ENCODE data around the gene ELAVL4.
"Not testable (repeated sequence)": the region's sequence is repeated elsewhere in the genome, so short reads cannot be mapped to it uniquely, and the experiment has no call there.

Gene ELAVL4

GRCh38 chr1:50163680-50164079 is 55.0 kb downstream of the ELAVL4 start:
- 71% methylated on average over 3 of the region's 4 CpGs for WGBS
- Histone ChIP-seq H3K36me3 (ENCODE audit: control insufficient read depth in 1 of 2, insufficient read depth in 2 of 2, low read depth in 1 of 2, low read length in 2 of 2) (no peaks in the 10 kb centered on the region), H3K4ac (ENCODE audit: low read depth in 1 of 2, low read length in 2 of 2) (no peak overlapping the region), H4K91ac (ENCODE audit: low read length) (no peak overlapping the region), H3K9ac (ENCODE audit: low read length) (no peak overlapping the region), H3K23ac (ENCODE audit: low read length in 2 of 2) (no peak overlapping the region), H3K4me1 (ENCODE audit: control insufficient read depth, insufficient read depth, low read depth, low read length) (no peaks in the 10 kb centered on the region), H2BK15ac (ENCODE audit: low read depth, poor library complexity, severe bottlenecking) (no peak overlapping the region), H2BK5ac (ENCODE audit: low read depth, low read length, poor library complexity, severe bottlenecking) (no peak overlapping the region), H2BK12ac (ENCODE audit: low read length in 2 of 2) (no peak overlapping the region), H3K79me1 (replicated peaks; ENCODE audit: low read length, poor library complexity, severe bottlenecking) (no peaks in the 10 kb centered on the region), H3K4me2 (ENCODE audit: low read length, poor library complexity, severe bottlenecking) (no peak overlapping the region), H4K8ac (ENCODE audit: low read length) (no peak overlapping the region), H3K4me3 (ENCODE audit: insufficient read depth in 1 of 2, low read depth in 1 of 2, low read length in 2 of 2) (no peak overlapping the region), H3K14ac (ENCODE audit: low read length in 2 of 2) (no peak overlapping the region), H3K9me3 (ENCODE audit: control insufficient read depth, low read length) (no peaks in the 10 kb centered on the region), H2AK5ac (ENCODE audit: low read length, severe bottlenecking) (no peak overlapping the region), H3K27me3 (ENCODE audit: control insufficient read depth in 1 of 2, insufficient read depth in 1 of 2, low read length in 2 of 2) (peaks cover 0 to 5% of the 10 kb centered on the region in 2 experiments), H3K18ac (ENCODE audit: low read depth in 1 of 2, low read length in 2 of 2) (no peak overlapping the region), H2AFZ (ENCODE audit: low read depth, low read length) (no peak overlapping the region), H3K27ac (ENCODE audit: low read length, poor library complexity, severe bottlenecking) (no peak overlapping the region), H2BK120ac (ENCODE audit: low read depth, low read length) (no peak overlapping the region)
- no peak for DNase-seq

GRCh38 chr1:50166351-50166750 is 57.6 kb downstream of the ELAVL4 start:
- not testable (repeated sequence) for H3K4ac ChIP-seq (ENCODE audit: low read depth in 1 of 2, low read length in 2 of 2); H3K27me3 ChIP-seq (ENCODE audit: control insufficient read depth in 1 of 2, insufficient read depth in 1 of 2, low read length in 2 of 2); H2BK12ac ChIP-seq (ENCODE audit: low read length in 2 of 2); H3K27ac ChIP-seq (ENCODE audit: low read length, poor library complexity, severe bottlenecking); H3K14ac ChIP-seq (ENCODE audit: low read length in 2 of 2); H3K4me3 ChIP-seq (ENCODE audit: insufficient read depth in 1 of 2, low read depth in 1 of 2, low read length in 2 of 2); H2BK5ac ChIP-seq (ENCODE audit: low read depth, low read length, poor library complexity, severe bottlenecking); H2AFZ ChIP-seq (ENCODE audit: low read depth, low read length); H3K4me2 ChIP-seq (ENCODE audit: low read length, poor library complexity, severe bottlenecking); DNase-seq; H4K8ac ChIP-seq (ENCODE audit: low read length); H3K4me1 ChIP-seq (ENCODE audit: control insufficient read depth, insufficient read depth, low read depth, low read length); H3K23ac ChIP-seq (ENCODE audit: low read length in 2 of 2); H3K18ac ChIP-seq (ENCODE audit: low read depth in 1 of 2, low read length in 2 of 2); H3K9me3 ChIP-seq (ENCODE audit: control insufficient read depth, low read length); H3K9ac ChIP-seq (ENCODE audit: low read length); H2AK5ac ChIP-seq (ENCODE audit: low read length, severe bottlenecking); H4K91ac ChIP-seq (ENCODE audit: low read length); H3K36me3 ChIP-seq (ENCODE audit: control insufficient read depth in 1 of 2, insufficient read depth in 2 of 2, low read depth in 1 of 2, low read length in 2 of 2); H3K79me1 ChIP-seq (replicated peaks; ENCODE audit: low read length, poor library complexity, severe bottlenecking); H2BK120ac ChIP-seq (ENCODE audit: low read depth, low read length); H2BK15ac ChIP-seq (ENCODE audit: low read depth, poor library complexity, severe bottlenecking)
- WGBS = 100% methylated on average over 1 of the region's 1 CpG

GRCh38 chr1:50172299-50172698 is 63.6 kb downstream of the ELAVL4 start:
- H2BK5ac ChIP-seq (ENCODE audit: low read depth, low read length, poor library complexity, severe bottlenecking) = no peak overlapping the region
- H4K8ac ChIP-seq (ENCODE audit: low read length) = no peak overlapping the region
- H3K9me3 ChIP-seq (ENCODE audit: control insufficient read depth, low read length) = no peaks in the 10 kb centered on the region
- H3K9ac ChIP-seq (ENCODE audit: low read length) = no peak overlapping the region
- WGBS = 93% methylated on average over 1 of the region's 1 CpG
- H2AK5ac ChIP-seq (ENCODE audit: low read length, severe bottlenecking) = no peak overlapping the region
- H3K79me1 ChIP-seq (replicated peaks; ENCODE audit: low read length, poor library complexity, severe bottlenecking) = no peaks in the 10 kb centered on the region
- no peak overlapping the region for H3K4ac ChIP-seq (ENCODE audit: low read depth in 1 of 2, low read length in 2 of 2)
- H3K23ac ChIP-seq (ENCODE audit: low read length in 2 of 2) = no peak overlapping the region
- no peak overlapping the region for H2AFZ ChIP-seq (ENCODE audit: low read depth, low read length)
- no peak overlapping the region for H3K4me3 ChIP-seq (ENCODE audit: insufficient read depth in 1 of 2, low read depth in 1 of 2, low read length in 2 of 2)
- no peak overlapping the region for H2BK12ac ChIP-seq (ENCODE audit: low read length in 2 of 2)
- no peak overlapping the region for H3K27ac ChIP-seq (ENCODE audit: low read length, poor library complexity, severe bottlenecking)
- H3K36me3 ChIP-seq (ENCODE audit: control insufficient read depth in 1 of 2, insufficient read depth in 2 of 2, low read depth in 1 of 2, low read length in 2 of 2) = no peaks in the 10 kb centered on the region
- no peaks in the 10 kb centered on the region for H3K4me1 ChIP-seq (ENCODE audit: control insufficient read depth, insufficient read depth, low read depth, low read length)
- H3K27me3 ChIP-seq (ENCODE audit: control insufficient read depth in 1 of 2, insufficient read depth in 1 of 2, low read length in 2 of 2) = peaks cover 0 to 6% of the 10 kb centered on the region in 2 experiments
- DNase-seq = no peak
- H3K4me2 ChIP-seq (ENCODE audit: low read length, poor library complexity, severe bottlenecking) = no peak overlapping the region
- H3K18ac ChIP-seq (ENCODE audit: low read depth in 1 of 2, low read length in 2 of 2) = no peak overlapping the region
- H2BK120ac ChIP-seq (ENCODE audit: low read depth, low read length) = no peak overlapping the region
- no peak overlapping the region for H2BK15ac ChIP-seq (ENCODE audit: low read depth, poor library complexity, severe bottlenecking)
- H4K91ac ChIP-seq (ENCODE audit: low read length) = no peak overlapping the region
- no peak overlapping the region for H3K14ac ChIP-seq (ENCODE audit: low read length in 2 of 2)

GRCh38 chr1:50174101-50174500 is 65.4 kb downstream of the ELAVL4 start:
- Histone ChIP-seq H3K4me3 (ENCODE audit: insufficient read depth in 1 of 2, low read depth in 1 of 2, low read length in 2 of 2) (no peak overlapping the region), H4K8ac (ENCODE audit: low read length) (no peak overlapping the region), H3K4me1 (ENCODE audit: control insufficient read depth, insufficient read depth, low read depth, low read length) (no peaks in the 10 kb centered on the region), H3K79me1 (replicated peaks; ENCODE audit: low read length, poor library complexity, severe bottlenecking) (no peaks in the 10 kb centered on the region), H4K91ac (ENCODE audit: low read length) (no peak overlapping the region), H2BK12ac (ENCODE audit: low read length in 2 of 2) (no peak overlapping the region), H2BK120ac (ENCODE audit: low read depth, low read length) (no peak overlapping the region), H3K9me3 (ENCODE audit: control insufficient read depth, low read length) (no peaks in the 10 kb centered on the region), H2BK15ac (ENCODE audit: low read depth, poor library complexity, severe bottlenecking) (no peak overlapping the region), H2AK5ac (ENCODE audit: low read length, severe bottlenecking) (no peak overlapping the region), H3K14ac (ENCODE audit: low read length in 2 of 2) (no peak overlapping the region), H3K4ac (ENCODE audit: low read depth in 1 of 2, low read length in 2 of 2) (no peak overlapping the region), H3K9ac (ENCODE audit: low read length) (no peak overlapping the region), H3K27me3 (ENCODE audit: control insufficient read depth in 1 of 2, insufficient read depth in 1 of 2, low read length in 2 of 2) (peaks cover 0 to 7% of the 10 kb centered on the region in 2 experiments), H3K18ac (ENCODE audit: low read depth in 1 of 2, low read length in 2 of 2) (no peak overlapping the region), H3K4me2 (ENCODE audit: low read length, poor library complexity, severe bottlenecking) (no peak overlapping the region), H3K23ac (ENCODE audit: low read length in 2 of 2) (no peak overlapping the region), H2AFZ (ENCODE audit: low read depth, low read length) (no peak overlapping the region), H3K27ac (ENCODE audit: low read length, poor library complexity, severe bottlenecking) (no peak overlapping the region), H3K36me3 (ENCODE audit: control insufficient read depth in 1 of 2, insufficient read depth in 2 of 2, low read depth in 1 of 2, low read length in 2 of 2) (no peaks in the 10 kb centered on the region), H2BK5ac (ENCODE audit: low read depth, low read length, poor library complexity, severe bottlenecking) (no peak overlapping the region)
- DNase-seq = no peak

Data from mesenchymal stem cell (in vitro differentiated cells and primary cell).